MM.1S (cell line): ENCODE data around the gene ZBTB46.

Experiments used
- CTCF ChIP-seq: fragments of 300-600 bp; sonication (generic); IDR thresholded peaks from 2 replicates; pipeline ENCODE4 v1.5.1; 2016; ENCODE audit warnings: antibody characterized with exemption, low read length, mixed read lengths
- EZH2phosphoT487 ChIP-seq: fragments of 300-600 bp; sonication (generic); IDR thresholded peaks from 2 replicates; pipeline ENCODE4 v1.6.1; 2018; ENCODE audit warnings: antibody characterized with exemption, low read length

- TF ChIP-seq CTCF (no peak), EZH2phosphoT487 (no peak)
Observed at GRCh38 chr20:63843222-63843621, 12.2 kb upstream of the ZBTB46 start.
